ENCODE measurements around the gene GLYAT. TPM values are rescaled to one million over a fixed set of nuclear protein-coding genes. Genes with fewer than 3 reads are reported as not detected.

GLYAT gene
- total and polyA plus RNA-seq, 2 of the 8 experiments (the other 6 are each of a cell fraction or from before 2014, with no cell fraction given) = not detected

DNA sequence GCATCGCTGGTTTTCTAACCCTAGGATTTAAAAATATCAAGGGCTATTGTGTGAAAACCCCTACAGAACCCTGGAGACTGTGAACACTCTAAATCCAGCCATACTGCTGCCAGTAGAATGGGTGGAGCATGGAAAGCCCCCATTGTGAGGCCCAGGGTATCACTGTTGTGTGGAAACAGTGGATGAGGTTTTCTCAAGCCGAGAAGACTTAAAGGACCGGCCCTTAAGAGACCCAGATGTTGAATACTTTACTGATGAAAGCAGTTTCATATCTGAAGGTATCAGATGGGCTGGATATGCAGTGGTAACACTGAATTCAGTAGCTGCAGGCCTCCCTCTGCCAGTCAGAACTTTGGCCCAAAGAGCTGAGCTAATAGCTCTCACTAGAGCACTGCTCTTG lies 41.6 kb upstream of the GLYAT start (continued):
- TF ChIP-seq, protein P1, sequence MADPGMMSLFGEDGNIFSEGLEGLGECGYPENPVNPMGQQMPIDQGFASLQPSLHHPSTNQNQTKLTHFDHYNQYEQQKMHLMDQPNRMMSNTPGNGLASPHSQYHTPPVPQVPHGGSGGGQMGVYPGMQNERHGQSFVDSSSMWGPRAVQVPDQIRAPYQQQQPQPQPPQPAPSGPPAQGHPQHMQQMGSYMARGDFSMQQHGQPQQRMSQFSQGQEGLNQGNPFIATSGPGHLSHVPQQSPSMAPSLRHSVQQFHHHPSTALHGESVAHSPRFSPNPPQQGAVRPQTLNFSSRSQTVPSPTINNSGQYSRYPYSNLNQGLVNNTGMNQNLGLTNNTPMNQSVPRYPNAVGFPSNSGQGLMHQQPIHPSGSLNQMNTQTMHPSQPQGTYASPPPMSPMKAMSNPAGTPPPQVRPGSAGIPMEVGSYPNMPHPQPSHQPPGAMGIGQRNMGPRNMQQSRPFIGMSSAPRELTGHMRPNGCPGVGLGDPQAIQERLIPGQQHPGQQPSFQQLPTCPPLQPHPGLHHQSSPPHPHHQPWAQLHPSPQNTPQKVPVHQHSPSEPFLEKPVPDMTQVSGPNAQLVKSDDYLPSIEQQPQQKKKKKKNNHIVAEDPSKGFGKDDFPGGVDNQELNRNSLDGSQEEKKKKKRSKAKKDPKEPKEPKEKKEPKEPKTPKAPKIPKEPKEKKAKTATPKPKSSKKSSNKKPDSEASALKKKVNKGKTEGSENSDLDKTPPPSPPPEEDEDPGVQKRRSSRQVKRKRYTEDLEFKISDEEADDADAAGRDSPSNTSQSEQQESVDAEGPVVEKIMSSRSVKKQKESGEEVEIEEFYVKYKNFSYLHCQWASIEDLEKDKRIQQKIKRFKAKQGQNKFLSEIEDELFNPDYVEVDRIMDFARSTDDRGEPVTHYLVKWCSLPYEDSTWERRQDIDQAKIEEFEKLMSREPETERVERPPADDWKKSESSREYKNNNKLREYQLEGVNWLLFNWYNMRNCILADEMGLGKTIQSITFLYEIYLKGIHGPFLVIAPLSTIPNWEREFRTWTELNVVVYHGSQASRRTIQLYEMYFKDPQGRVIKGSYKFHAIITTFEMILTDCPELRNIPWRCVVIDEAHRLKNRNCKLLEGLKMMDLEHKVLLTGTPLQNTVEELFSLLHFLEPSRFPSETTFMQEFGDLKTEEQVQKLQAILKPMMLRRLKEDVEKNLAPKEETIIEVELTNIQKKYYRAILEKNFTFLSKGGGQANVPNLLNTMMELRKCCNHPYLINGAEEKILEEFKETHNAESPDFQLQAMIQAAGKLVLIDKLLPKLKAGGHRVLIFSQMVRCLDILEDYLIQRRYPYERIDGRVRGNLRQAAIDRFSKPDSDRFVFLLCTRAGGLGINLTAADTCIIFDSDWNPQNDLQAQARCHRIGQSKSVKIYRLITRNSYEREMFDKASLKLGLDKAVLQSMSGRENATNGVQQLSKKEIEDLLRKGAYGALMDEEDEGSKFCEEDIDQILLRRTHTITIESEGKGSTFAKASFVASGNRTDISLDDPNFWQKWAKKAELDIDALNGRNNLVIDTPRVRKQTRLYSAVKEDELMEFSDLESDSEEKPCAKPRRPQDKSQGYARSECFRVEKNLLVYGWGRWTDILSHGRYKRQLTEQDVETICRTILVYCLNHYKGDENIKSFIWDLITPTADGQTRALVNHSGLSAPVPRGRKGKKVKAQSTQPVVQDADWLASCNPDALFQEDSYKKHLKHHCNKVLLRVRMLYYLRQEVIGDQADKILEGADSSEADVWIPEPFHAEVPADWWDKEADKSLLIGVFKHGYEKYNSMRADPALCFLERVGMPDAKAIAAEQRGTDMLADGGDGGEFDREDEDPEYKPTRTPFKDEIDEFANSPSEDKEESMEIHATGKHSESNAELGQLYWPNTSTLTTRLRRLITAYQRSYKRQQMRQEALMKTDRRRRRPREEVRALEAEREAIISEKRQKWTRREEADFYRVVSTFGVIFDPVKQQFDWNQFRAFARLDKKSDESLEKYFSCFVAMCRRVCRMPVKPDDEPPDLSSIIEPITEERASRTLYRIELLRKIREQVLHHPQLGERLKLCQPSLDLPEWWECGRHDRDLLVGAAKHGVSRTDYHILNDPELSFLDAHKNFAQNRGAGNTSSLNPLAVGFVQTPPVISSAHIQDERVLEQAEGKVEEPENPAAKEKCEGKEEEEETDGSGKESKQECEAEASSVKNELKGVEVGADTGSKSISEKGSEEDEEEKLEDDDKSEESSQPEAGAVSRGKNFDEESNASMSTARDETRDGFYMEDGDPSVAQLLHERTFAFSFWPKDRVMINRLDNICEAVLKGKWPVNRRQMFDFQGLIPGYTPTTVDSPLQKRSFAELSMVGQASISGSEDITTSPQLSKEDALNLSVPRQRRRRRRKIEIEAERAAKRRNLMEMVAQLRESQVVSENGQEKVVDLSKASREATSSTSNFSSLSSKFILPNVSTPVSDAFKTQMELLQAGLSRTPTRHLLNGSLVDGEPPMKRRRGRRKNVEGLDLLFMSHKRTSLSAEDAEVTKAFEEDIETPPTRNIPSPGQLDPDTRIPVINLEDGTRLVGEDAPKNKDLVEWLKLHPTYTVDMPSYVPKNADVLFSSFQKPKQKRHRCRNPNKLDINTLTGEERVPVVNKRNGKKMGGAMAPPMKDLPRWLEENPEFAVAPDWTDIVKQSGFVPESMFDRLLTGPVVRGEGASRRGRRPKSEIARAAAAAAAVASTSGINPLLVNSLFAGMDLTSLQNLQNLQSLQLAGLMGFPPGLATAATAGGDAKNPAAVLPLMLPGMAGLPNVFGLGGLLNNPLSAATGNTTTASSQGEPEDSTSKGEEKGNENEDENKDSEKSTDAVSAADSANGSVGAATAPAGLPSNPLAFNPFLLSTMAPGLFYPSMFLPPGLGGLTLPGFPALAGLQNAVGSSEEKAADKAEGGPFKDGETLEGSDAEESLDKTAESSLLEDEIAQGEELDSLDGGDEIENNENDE (IDR thresholded peaks at IDR 0.05; ENCODE audit: insufficient replicate concordance, low read length) = no peak
- no peak for TF ChIP-seq TAF1 (IDR thresholded peaks at IDR 0.05; ENCODE audit: low read depth, low read length)
- TF ChIP-seq GABPA (IDR thresholded peaks at IDR 0.05; ENCODE audit: borderline replicate concordance, insufficient read depth, low read length) = no peak

Data from H1 (cell line).